Measurements from ENCODE around the gene DOP1B.

Gene DOP1B

DNA sequence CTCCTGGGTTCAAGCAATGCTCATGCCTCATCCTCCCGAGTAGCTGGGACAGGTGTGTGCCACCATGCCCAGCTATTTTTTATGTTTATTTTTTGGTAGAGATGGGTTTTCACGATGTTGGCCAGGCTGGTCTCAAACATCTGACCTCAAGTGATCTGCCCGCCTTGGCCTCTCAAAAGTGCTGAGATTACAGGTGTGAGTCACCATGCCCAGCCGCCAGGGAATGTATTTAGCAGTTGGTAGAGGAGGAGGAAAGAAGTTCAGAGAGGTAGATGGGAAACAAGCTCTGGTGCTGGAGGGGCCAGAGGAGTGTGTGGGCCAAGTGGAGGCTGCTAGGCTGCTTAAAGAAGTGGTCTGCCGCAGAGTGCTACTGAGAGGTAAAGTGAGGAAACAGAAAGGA is 6.0 kb downstream of the DOP1B start:
- no peak for DNase-seq (ENCODE audit: low spot score)
- in situ Hi-C loops (cut with MboI; ENCODE audit: low pct_unique_long_range_greater_than_20kb, low sequenced_read_pairs, unreplicated experiment), result no loop called here
- TF ChIP-seq, protein P1, sequence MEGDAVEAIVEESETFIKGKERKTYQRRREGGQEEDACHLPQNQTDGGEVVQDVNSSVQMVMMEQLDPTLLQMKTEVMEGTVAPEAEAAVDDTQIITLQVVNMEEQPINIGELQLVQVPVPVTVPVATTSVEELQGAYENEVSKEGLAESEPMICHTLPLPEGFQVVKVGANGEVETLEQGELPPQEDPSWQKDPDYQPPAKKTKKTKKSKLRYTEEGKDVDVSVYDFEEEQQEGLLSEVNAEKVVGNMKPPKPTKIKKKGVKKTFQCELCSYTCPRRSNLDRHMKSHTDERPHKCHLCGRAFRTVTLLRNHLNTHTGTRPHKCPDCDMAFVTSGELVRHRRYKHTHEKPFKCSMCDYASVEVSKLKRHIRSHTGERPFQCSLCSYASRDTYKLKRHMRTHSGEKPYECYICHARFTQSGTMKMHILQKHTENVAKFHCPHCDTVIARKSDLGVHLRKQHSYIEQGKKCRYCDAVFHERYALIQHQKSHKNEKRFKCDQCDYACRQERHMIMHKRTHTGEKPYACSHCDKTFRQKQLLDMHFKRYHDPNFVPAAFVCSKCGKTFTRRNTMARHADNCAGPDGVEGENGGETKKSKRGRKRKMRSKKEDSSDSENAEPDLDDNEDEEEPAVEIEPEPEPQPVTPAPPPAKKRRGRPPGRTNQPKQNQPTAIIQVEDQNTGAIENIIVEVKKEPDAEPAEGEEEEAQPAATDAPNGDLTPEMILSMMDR (IDR thresholded peaks at IDR 0.05; ENCODE audit: extremely low read depth, insufficient read depth, missing control alignments), result no peak

DNA sequence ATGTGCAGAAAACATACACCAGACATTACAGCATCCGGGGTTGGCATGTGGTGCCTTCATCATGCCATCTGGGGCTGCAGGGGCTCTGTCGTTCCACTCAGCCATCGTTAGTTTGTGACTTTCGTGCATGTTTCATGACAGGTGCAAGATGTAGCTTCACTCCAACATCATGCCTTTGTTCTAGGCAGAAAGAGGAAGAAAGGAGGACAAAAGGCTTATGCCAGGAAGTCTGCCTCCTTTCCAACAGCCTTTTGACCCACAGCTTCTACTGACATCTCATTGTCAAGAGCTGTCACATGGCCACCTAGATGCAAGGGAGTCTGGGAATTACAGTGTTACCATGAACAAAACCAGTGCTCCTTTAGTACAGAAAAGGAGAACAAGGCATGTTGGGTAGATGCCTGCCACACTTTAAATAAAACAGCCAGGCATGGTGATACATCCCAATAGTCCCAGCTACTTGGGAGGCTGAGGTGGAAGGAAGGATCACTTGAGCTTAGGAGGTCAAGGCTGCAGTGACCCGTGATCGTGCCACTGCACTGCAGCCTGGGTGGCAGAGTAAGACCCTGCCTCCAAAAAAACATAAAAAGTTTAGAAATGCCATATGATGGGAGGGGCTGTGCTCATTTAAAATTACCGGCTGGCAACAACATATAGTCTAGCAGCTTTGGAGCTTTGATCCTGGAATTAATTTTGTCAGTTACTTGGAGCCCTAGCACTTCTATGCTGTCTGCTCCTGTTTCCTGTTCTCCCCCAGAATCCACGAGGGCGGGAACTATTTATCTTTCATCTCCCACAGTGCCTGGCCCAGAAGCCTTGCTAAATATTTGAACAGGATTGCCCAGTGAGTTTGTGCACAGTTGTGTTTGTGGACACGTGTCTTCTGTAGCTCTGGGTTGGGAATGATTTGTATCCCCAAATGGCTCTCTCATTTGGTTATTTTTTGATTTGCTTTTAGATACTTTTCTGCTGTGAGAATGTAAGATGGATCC is 7.4 kb downstream of the DOP1B start:
- TF ChIP-seq, protein P1 (IDR thresholded peaks at IDR 0.05; ENCODE audit: extremely low read depth, insufficient read depth, missing control alignments), result no peak
- in situ Hi-C loops (cut with MboI; ENCODE audit: low pct_unique_long_range_greater_than_20kb, low sequenced_read_pairs, unreplicated experiment), result no loop called here
- DNase-seq (ENCODE audit: low spot score), result no peak

DNA sequence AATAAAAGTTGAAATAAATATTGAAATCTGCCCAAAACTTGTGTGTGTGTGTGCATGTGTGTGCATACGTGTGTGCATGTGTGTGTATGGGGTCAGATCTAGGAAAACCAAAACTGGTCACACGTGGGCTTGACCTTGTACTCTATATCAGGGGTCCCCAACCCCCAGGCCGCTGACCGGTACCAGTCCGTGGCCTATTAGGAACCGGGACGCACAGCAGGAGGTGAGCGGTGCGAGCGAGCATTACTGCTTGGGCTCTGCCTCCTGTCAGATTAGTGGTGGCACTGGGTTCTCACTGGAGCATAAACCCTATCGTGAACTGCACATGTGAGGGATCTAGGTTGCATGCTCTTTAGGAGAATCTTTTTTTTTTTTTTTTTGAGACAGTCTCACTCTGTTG is 8.7 kb downstream of the DOP1B start:
- DNase-seq (ENCODE audit: low spot score), result no peak
- in situ Hi-C loops (cut with MboI; ENCODE audit: low pct_unique_long_range_greater_than_20kb, low sequenced_read_pairs, unreplicated experiment), result no loop called here
- TF ChIP-seq, protein P1 (IDR thresholded peaks at IDR 0.05; ENCODE audit: extremely low read depth, insufficient read depth, missing control alignments), result no peak

DNA sequence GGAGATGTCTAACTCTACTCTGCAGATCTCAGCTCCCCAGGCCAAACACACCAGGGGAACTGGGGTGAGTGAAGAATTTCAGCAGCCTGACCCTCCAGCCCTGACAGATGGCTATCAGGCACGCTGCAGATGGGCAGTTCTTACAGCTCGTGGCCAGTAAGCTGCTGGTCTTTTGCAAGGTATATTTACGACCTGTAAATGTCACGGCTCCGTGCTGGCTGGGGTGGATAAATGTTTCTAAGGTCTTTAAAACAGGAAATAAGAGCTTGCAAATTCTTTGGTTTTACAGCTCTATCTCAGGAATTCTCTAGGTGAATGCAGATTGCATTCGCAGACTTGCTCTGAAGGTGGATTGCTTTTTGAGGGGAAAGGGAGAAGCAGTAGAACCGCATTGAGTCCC is 10.1 kb downstream of the DOP1B start:
- in situ Hi-C loops (cut with MboI; ENCODE audit: low pct_unique_long_range_greater_than_20kb, low sequenced_read_pairs, unreplicated experiment), result no loop called here
- DNase-seq (ENCODE audit: low spot score), result no peak
- TF ChIP-seq, protein P1 (IDR thresholded peaks at IDR 0.05; ENCODE audit: extremely low read depth, insufficient read depth, missing control alignments), result no peak

DNA sequence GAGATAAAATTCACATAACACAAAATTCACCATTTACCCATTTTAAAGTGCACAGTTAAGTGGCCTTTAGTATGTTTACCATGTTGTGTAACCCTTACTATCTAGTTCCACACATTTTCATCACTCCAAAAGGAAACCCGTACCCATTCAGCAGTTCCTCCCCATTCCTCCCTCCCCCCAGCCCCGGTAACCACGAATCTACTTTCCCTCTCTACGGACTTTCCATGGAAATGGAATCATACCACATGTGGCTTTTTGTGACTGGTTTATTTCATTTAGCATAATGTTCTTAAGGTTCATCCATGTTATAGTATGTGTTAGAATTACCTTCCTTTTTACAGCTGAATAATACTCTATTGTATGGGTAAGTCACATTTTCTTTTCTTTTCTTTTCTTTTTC is 10.9 kb downstream of the DOP1B start:
- no peak for DNase-seq (ENCODE audit: low spot score)
- in situ Hi-C loops (cut with MboI; ENCODE audit: low pct_unique_long_range_greater_than_20kb, low sequenced_read_pairs, unreplicated experiment), result no loop called here
- TF ChIP-seq, protein P1 (IDR thresholded peaks at IDR 0.05; ENCODE audit: extremely low read depth, insufficient read depth, missing control alignments), result no peak

DNA sequence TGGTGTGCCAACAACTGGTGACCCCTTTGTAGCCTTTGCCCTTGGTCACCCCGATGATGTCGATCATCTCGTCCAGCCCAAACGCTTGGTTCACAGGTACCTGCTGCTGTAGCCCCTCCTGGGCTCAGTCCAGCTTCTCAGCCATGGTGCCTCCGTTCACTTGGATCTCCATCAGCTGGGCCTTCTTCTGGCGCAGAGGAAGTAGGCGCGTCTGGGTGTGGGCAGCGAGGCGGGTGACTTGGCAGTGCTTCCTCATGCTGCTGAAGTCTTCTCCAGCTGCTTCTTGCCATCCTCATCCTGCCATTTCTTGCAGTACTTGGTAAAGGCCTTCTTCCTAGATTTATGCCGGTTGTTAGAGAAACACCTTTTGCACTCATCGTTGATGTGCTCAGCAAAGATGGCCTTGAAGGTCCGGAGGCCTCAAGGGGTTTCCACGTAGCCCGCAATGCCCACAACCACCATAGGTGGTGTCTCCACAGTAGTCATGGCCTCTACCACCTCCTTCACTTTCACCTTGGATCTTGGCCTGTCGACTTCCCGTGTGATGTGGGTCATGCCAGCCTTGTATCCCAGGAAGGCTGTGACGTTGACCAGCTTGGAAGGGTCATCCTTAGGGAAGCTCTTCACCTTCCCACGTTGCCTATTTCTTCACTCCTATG is 13.0 kb downstream of the DOP1B start:
- in situ Hi-C loops (cut with MboI; ENCODE audit: low pct_unique_long_range_greater_than_20kb, low sequenced_read_pairs, unreplicated experiment), result no loop called here
- no peak for DNase-seq (ENCODE audit: low spot score)
- TF ChIP-seq, protein P1 (IDR thresholded peaks at IDR 0.05; ENCODE audit: extremely low read depth, insufficient read depth, missing control alignments), result no peak
